HepG2 (cell line): ENCODE data around the gene CSMD2. TPM values are rescaled to one million over a fixed set of nuclear protein-coding genes. Genes with fewer than 3 reads are reported as not detected.

Experiments used
- ATAC-seq: fragments of 200-7000 bp; cut with Tn5 transposase; 3 replicates; pipeline ENCODE4 v1.9.1; 2020; ENCODE audit warnings: mild to moderate bottlenecking, moderate library complexity
- BruUV-seq: library from RNA; stranded (reverse); fragments of 400-500 nt; replicated peaks from 2 replicates; lab custom pipeline; 2021; lab: Mats Ljungman, UMichigan
- CTCF ChIA-PET: fragments of 300-600 bp; formaldehyde crosslinking; extraction: SDS; loops from one replicate; lab custom pipeline; 2021; ENCODE audit warnings: low total read pairs, inconsistent platforms, low intra/inter-chr PET ratio; lab: Yijun Ruan, JAX
- POLR2A ChIA-PET: fragments of 350-600 bp; sonication (Branson Sonifier 250); formaldehyde crosslinking; loops from one replicate; lab custom pipeline; 2020; ENCODE audit warnings: antibody characterized with exemption, inconsistent platforms; lab: Yijun Ruan, JAX
- DNase-seq: peaks from one replicate; pipeline ENCODE4 v3.0.0-alpha.2; 2015; ENCODE audit warnings: low spot score
- FAIRE-seq: peaks from 3 replicates; lab custom pipeline; 2011; peaks lifted over from hg19 to GRCh38; lab: Jason Lieb, UNC
- H2AFZ ChIP-seq: one replicate; pipeline ENCODE4 v1.6.1; 2011; ENCODE audit warnings: low read length, inconsistent platforms
- H3K27ac ChIP-seq: fragments of 300-600 bp; 3 replicates; pipeline ENCODE4 v1.8.0; 2011; ENCODE audit warnings: mixed run types, mild to moderate bottlenecking, mixed read lengths, low read length, inconsistent platforms; ENCODE audit not compliant: insufficient read depth; ENCODE audit errors: extremely low read length
- H3K27me3 ChIP-seq, 2 experiments: fragments of 200-600 bp in 1 of 2; 2 replicates in 1 of 2; 3 replicates in 1 of 2; pipeline versions ENCODE4 v1.6.0 to v1.8.0; 2011; ENCODE audit warnings: low read length in 2 of 2, mild to moderate bottlenecking in 2 of 2, moderate library complexity in 2 of 2, inconsistent platforms in 1 of 2; ENCODE audit not compliant: insufficient read depth in 2 of 2, control insufficient read depth in 1 of 2
- H3K36me3 ChIP-seq, 2 experiments: fragments of 200-600 bp in 1 of 2; replicated peaks in 1 of 2; 2 replicates in 1 of 2; 3 replicates in 1 of 2; pipeline versions ENCODE4 v1.5.1 to v1.8.0; 2011; ENCODE audit warnings: low read length in 2 of 2, inconsistent platforms in 1 of 2; ENCODE audit not compliant: insufficient read depth in 2 of 2, control insufficient read depth in 1 of 2
- H3K4me1 ChIP-seq: 2 replicates; pipeline ENCODE4 v1.5.1; 2012; ENCODE audit warnings: low read length, inconsistent platforms; ENCODE audit not compliant: insufficient read depth
- H3K4me2 ChIP-seq: 2 replicates; pipeline ENCODE4 v1.6.0; 2011; ENCODE audit warnings: low read depth, low read length, inconsistent platforms
- H3K4me3 ChIP-seq, 3 experiments: fragments of 200-600 bp in 1 of 3; sonication (generic), shearing (Covaris generic) in 1 of 3; replicated peaks in 1 of 3; 2 replicates each; pipeline ENCODE4 v1.5.1; 2011 to 2016; ENCODE audit warnings: low read length in 3 of 3, inconsistent platforms in 2 of 3, low read depth in 2 of 3, mild to moderate bottlenecking in 2 of 3, control low read depth in 1 of 3, mixed read lengths in 1 of 3; ENCODE audit not compliant: insufficient read depth in 1 of 3
- H3K79me2 ChIP-seq: one replicate; pipeline ENCODE4 v1.6.1; 2011; ENCODE audit warnings: low read length, inconsistent platforms; ENCODE audit not compliant: insufficient read depth
- H3K9ac ChIP-seq: 2 replicates; pipeline ENCODE4 v1.6.0; 2011; ENCODE audit warnings: mild to moderate bottlenecking, low read depth, low read length, inconsistent platforms; ENCODE audit not compliant: insufficient read depth
- H3K9me3 ChIP-seq: 2 replicates; pipeline ENCODE4 v1.5.1; 2012; ENCODE audit warnings: mild to moderate bottlenecking, low read length
- H4K20me1 ChIP-seq: 2 replicates; pipeline ENCODE4 v1.6.0; 2011; ENCODE audit warnings: inconsistent platforms, mild to moderate bottlenecking, low read length, moderate library complexity; ENCODE audit not compliant: insufficient read depth
- ATF6 ChIP-seq: sonication (generic); formaldehyde crosslinking; conservative IDR thresholded peaks from 2 replicates; pipeline ENCODE4 v1.4.0; 2020; ENCODE audit warnings: missing genetic modification reagents
- CTCF ChIP-seq: sonication (generic); formaldehyde crosslinking; IDR thresholded peaks from 2 replicates; pipeline ENCODE4 v1.5.0; 2020; ENCODE audit warnings: mild to moderate bottlenecking, missing genetic modification reagents, moderate library complexity
- EZH2 ChIP-seq: conservative IDR thresholded peaks from 2 replicates; pipeline ENCODE4 v1.6.1; 2012; ENCODE audit warnings: mild to moderate bottlenecking, low read depth, low read length, moderate library complexity
- HNF1A ChIP-seq, 2 experiments: sonication (generic) in 1 of 2; formaldehyde crosslinking in 1 of 2; IDR thresholded peaks; 2 replicates each; pipeline versions ENCODE4 v1.4.0 to v1.6.1; 2016 to 2020; ENCODE audit warnings: borderline replicate concordance in 1 of 2, low read depth in 1 of 2, mild to moderate bottlenecking in 1 of 2, missing genetic modification reagents in 1 of 2
- RAD21 ChIP-seq: fragments of 450-650 bp; formaldehyde crosslinking; IDR thresholded peaks from 2 replicates; pipeline ENCODE4 v1.5.0; 2020; ENCODE audit warnings: mild to moderate bottlenecking
- SRSF1 ChIP-seq: fragments of 200-400 bp; formaldehyde crosslinking; optimal IDR thresholded peaks from 2 replicates; pipeline ENCODE3; 2017; ENCODE audit warnings: mild to moderate bottlenecking, low read depth, low read length, moderate library complexity
- STAG1 ChIP-seq: sonication (generic); formaldehyde crosslinking; IDR thresholded peaks from 2 replicates; pipeline ENCODE4 v1.4.0; 2020; ENCODE audit warnings: missing genetic modification reagents
- XRCC5 ChIP-seq: fragments of 200-400 bp; formaldehyde crosslinking; optimal IDR thresholded peaks from 2 replicates; pipeline ENCODE3; 2017; ENCODE audit warnings: mild to moderate bottlenecking, low read length
- ZNF3 ChIP-seq: IDR thresholded peaks from 2 replicates; pipeline ENCODE4 v1.7.0; 2017; ENCODE audit warnings: inconsistent platforms
- ZNF768 ChIP-seq: sonication (generic); formaldehyde crosslinking; IDR thresholded peaks from 2 replicates; pipeline ENCODE4 v1.4.0; 2020; ENCODE audit warnings: missing genetic modification reagents
- WGBS: methylation state at CpG from one replicate; pipeline ENCODE4 v1.1.6; 2017; ENCODE audit warnings: low lambda C conversion rate; 5-methylcytosine and 5-hydroxymethylcytosine counted together
- in situ Hi-C: cut with HindIII; loops from 2 replicates; pipeline ENCODE4 v1.10.0; 2017; ENCODE audit warnings: low pct_unique_long_range_greater_than_20kb; ENCODE audit not compliant: extremely low pct_ligation_motif_present
- intact Hi-C: fragments of 100-400 bp; cut with micrococcal nuclease; formaldehyde crosslinking; loops from one replicate; pipeline ENCODE4 v1.10.0; 2022; ENCODE audit not compliant: unreplicated experiment
- polyA plus RNA-seq, 8 experiments: library from polyadenylated mRNA; depleted of rRNA in 3 of 8; stranded (reverse) in 7 of 8; unstranded in 1 of 8; fragments of >200 nt; fragmentation: Illumina TruSeq in 4 of 8; extraction: Trizol in 4 of 8; gene quantifications; 2 replicates each; pipeline versions ENCODE4 v1.2.1 to v1.2.3, GENCODE V29; 2011 to 2016; ENCODE audit warnings: low read depth in 4 of 8, missing spikeins in 1 of 8, mixed read lengths in 1 of 8; ENCODE audit not compliant: insufficient read depth in 1 of 8
- total RNA-seq, 5 experiments: library from RNA; depleted of rRNA; stranded (reverse); fragments of >200 nt; fragmentation: Illumina TruSeq; extraction: Trizol; gene quantifications; 2 replicates each; pipeline ENCODE4 v1.2.3, GENCODE V29; 2016; ENCODE audit warnings: low read depth in 1 of 5

The CSMD2 gene
- total and polyA plus RNA-seq, 2 of the 13 experiments (the other 11 are each of a cell fraction or from before 2014, with no cell fraction given), result not detected

- H3K79me2 ChIP-seq, result no peaks in the 10 kb centered on the region
- H3K4me1 ChIP-seq, result no peaks in the 10 kb centered on the region
- CTCF ChIA-PET, result interaction anchor here (1.5 kb wide), 1 partner anchor 530 kb away, joined by 12 read pairs; no protein-coding TSS in a partner anchor
- no peaks in the 10 kb centered on the region for H3K9me3 ChIP-seq
- peak; percentile 92 for TF ChIP-seq ZNF768 (CRISPR knock-in tag)
- peak; percentile 64 for TF ChIP-seq STAG1 (CRISPR knock-in tag)
- peak; percentile 24 for TF ChIP-seq SRSF1
- TF ChIP-seq ATF6 (CRISPR knock-in tag), result no peak
- TF ChIP-seq XRCC5, result peak; percentile 35
- TF ChIP-seq RAD21 (CRISPR knock-in tag), result peak; percentile 63
- TF ChIP-seq EZH2, result 0 out of 2 replicates have a peak, but pooled peaks have one; percentile 44
- no peak for TF ChIP-seq ZNF3 (CRISPR knock-in tag)
- no peak for TF ChIP-seq HNF1A (IDR thresholded peaks at IDR 0.05; ENCODE audit: low read depth)
- TF ChIP-seq HNF1A (CRISPR knock-in tag; IDR thresholded peaks at IDR 0.05; ENCODE audit: borderline replicate concordance), result no peak
- peak; percentile 64 for TF ChIP-seq CTCF (CRISPR knock-in tag)
- no TSS peak for BruUV-seq
- H3K9ac ChIP-seq, result no peak overlapping the region
- H3K4me3 ChIP-seq, result no peak overlapping the region
- POLR2A ChIA-PET, result no interaction called here
- no peak for FAIRE-seq
- DNase-seq, result peak; percentile 32
- 26% methylated on average over 16 of the region's 46 CpGs for WGBS
- H3K27me3 ChIP-seq, result peaks cover 3 to 44% of the 10 kb centered on the region in 2 experiments; a peak in 3 of 5 replicates
- H4K20me1 ChIP-seq, result no peaks in the 10 kb centered on the region; the same call in 1 of the 2 replicates
- in situ Hi-C loops, result loop anchor here (25.0 kb wide), 1 partner anchor 526 kb away; no protein-coding TSS in a partner anchor
- H3K4me2 ChIP-seq, result no peak overlapping the region
- ATAC-seq, result peak; percentile 98
- intact Hi-C loops, result no loop called here
- H2AFZ ChIP-seq, result no peak overlapping the region
- no peaks in the 10 kb centered on the region for H3K36me3 ChIP-seq
- no peak overlapping the region for H3K27ac ChIP-seq
Observed at GRCh38 chr1:34162852-34163766, 1.9 kb downstream of the CSMD2 start.
